Keratinocyte (primary cell): Measurements from ENCODE around the gene OPN4. TPM values are rescaled to one million over a fixed set of nuclear protein-coding genes. Genes with fewer than 3 reads are reported as not detected.

Source experiments
- DNase-seq: peaks from one replicate; pipeline ENCODE4 v3.0.0-alpha.2; 2011; ENCODE audit warnings: low read depth, missing footprints, low spot score
- FAIRE-seq: peaks from 2 replicates; lab custom pipeline; 2011; peaks lifted over from hg19 to GRCh38; lab: Jason Lieb, UNC
- H2AFZ ChIP-seq: 2 replicates; pipeline ENCODE4 v1.6.0; 2012; ENCODE audit warnings: low read length, control low read depth, inconsistent platforms; ENCODE audit not compliant: control insufficient read depth
- H3K27ac ChIP-seq: 2 replicates; pipeline ENCODE4 v1.5.1; 2011; ENCODE audit warnings: low read length; ENCODE audit not compliant: control insufficient read depth, insufficient read depth
- H3K27me3 ChIP-seq: 3 replicates; pipeline ENCODE4 v1.6.0; 2011; ENCODE audit warnings: low read length; ENCODE audit not compliant: control insufficient read depth, insufficient read depth; ENCODE audit errors: extremely low read depth
- H3K36me3 ChIP-seq, 2 experiments: 2 replicates in 1 of 2; 3 replicates in 1 of 2; pipeline ENCODE4 v1.5.1; 2011; ENCODE audit warnings: low read length in 2 of 2, mild to moderate bottlenecking in 1 of 2; ENCODE audit not compliant: control insufficient read depth in 2 of 2, insufficient read depth in 2 of 2; ENCODE audit errors: extremely low read depth in 1 of 2
- H3K4me1 ChIP-seq: 3 replicates; pipeline ENCODE4 v1.5.1; 2011; ENCODE audit warnings: low read length; ENCODE audit not compliant: control insufficient read depth, insufficient read depth; ENCODE audit errors: extremely low read depth
- H3K4me2 ChIP-seq: 3 replicates; pipeline ENCODE4 v1.6.0; 2011; ENCODE audit warnings: low read depth, low read length; ENCODE audit not compliant: control insufficient read depth, insufficient read depth; ENCODE audit errors: extremely low read depth
- H3K4me3 ChIP-seq, 3 experiments: fragments of 200-600 bp in 1 of 3; sonication (generic) in 1 of 3; 2 replicates in 2 of 3; 3 replicates in 1 of 3; pipeline ENCODE4 v1.5.1; 2011 to 2016; ENCODE audit warnings: low read length in 3 of 3, mild to moderate bottlenecking in 3 of 3, control low read depth in 2 of 3, inconsistent platforms in 1 of 3, low read depth in 1 of 3, mixed read lengths in 1 of 3, mixed run types in 1 of 3, moderate library complexity in 1 of 3; ENCODE audit not compliant: control insufficient read depth in 2 of 3, insufficient read depth in 2 of 3; ENCODE audit errors: extremely low read depth in 1 of 3
- H3K79me2 ChIP-seq: 2 replicates; pipeline ENCODE4 v1.6.0; 2012; ENCODE audit warnings: low read length; ENCODE audit not compliant: control insufficient read depth, insufficient read depth
- H3K9ac ChIP-seq: 3 replicates; pipeline ENCODE4 v1.6.0; 2011; ENCODE audit warnings: low read length; ENCODE audit not compliant: control insufficient read depth, insufficient read depth; ENCODE audit errors: extremely low read depth
- H3K9me1 ChIP-seq: 3 replicates; pipeline ENCODE4 v1.6.0; 2011; ENCODE audit warnings: low read length; ENCODE audit not compliant: control insufficient read depth, insufficient read depth; ENCODE audit errors: extremely low read depth
- H3K9me3 ChIP-seq: 2 replicates; pipeline ENCODE4 v1.5.1; 2012; ENCODE audit warnings: low read depth, low read length; ENCODE audit not compliant: control insufficient read depth
- H4K20me1 ChIP-seq: 3 replicates; pipeline ENCODE4 v1.6.0; 2011; ENCODE audit warnings: low read length; ENCODE audit not compliant: control insufficient read depth, insufficient read depth; ENCODE audit errors: extremely low read depth
- EZH2 ChIP-seq: IDR thresholded peaks from one replicate; pipeline ENCODE4 v1.6.1; 2012; ENCODE audit warnings: inconsistent platforms, mild to moderate bottlenecking, low read length, moderate library complexity
- dilution Hi-C: fragments of 300-500 bp; cut with MboI; formaldehyde crosslinking; loops from one replicate; pipeline ENCODE4 v1.7.0; 2020; ENCODE audit warnings: low sequenced_read_pairs; ENCODE audit not compliant: extremely low pct_ligation_motif_present
- polyA plus RNA-seq, 5 experiments: library from polyadenylated mRNA; depleted of rRNA in 3 of 5; stranded (reverse) in 3 of 5; stranded (forward) in 1 of 5; unstranded in 1 of 5; fragments of >200 nt; gene quantifications; 1 replicate in 1 of 5; 2 replicates in 3 of 5; 3 replicates in 1 of 5; pipeline versions ENCODE4 v1.2.1 to v1.2.3, GENCODE V29; 2011 to 2012; ENCODE audit warnings: missing spikeins in 2 of 5, low read depth in 1 of 5, low replicate concordance in 1 of 5
- TF ChIP-seq, protein P1 (sequence below), 3 experiments: IDR thresholded peaks in 1 of 3; conservative IDR thresholded peaks in 1 of 3; optimal IDR thresholded peaks in 1 of 3; 2 replicates in 2 of 3; 3 replicates in 1 of 3; pipeline versions ENCODE3 to v1.5.1; 2011; ENCODE audit warnings: low read length in 3 of 3, mild to moderate bottlenecking in 3 of 3, moderate library complexity in 2 of 3, control low read depth in 1 of 3, inconsistent platforms in 1 of 3; ENCODE audit not compliant: insufficient read depth in 2 of 3; ENCODE audit errors: extremely low read depth in 1 of 3

Gene OPN4
- polyA plus RNA-seq, 1 donor (not counting 4 experiments of a cell fraction or from before 2014, with no cell fraction given): not detected

DNA sequence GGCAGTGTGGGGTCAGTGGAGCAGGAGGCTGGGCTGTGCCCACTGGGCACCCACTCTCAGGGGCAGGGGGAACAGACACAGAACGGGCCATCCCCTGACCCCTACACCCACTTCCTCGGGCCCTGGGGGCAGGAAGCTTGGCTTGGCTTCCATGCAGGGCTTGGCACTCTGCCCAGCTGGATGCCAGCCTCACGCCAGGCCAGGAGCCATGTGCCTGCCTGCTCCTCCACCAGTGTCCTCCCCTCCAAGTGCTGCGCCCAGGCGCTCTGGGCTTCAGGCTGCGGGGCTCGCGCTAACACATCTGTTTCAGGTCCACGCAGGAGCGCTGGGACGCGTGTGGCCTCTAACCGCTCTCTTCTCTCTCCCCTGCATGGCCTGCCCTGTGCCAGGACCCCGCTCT is 26.7 kb downstream of the OPN4 start:
- Histone ChIP-seq H3K9me3 (no peaks in the 10 kb centered on the region), H3K36me3 (no peaks in the 10 kb centered on the region), H3K9me1 (no peaks in the 10 kb centered on the region), H3K27me3 (peaks cover 17% of the 10 kb centered on the region), H3K9ac (no peak overlapping the region), H3K79me2 (no peaks in the 10 kb centered on the region), H3K4me1 (no peaks in the 10 kb centered on the region), H3K27ac (no peak overlapping the region), H3K4me3 (no peak overlapping the region), H4K20me1 (no peaks in the 10 kb centered on the region), H2AFZ (no peak overlapping the region), H3K4me2 (no peak overlapping the region)
- dilution Hi-C loops: no loop called here
- DNase-seq (no peak), FAIRE-seq (no peak)
- TF ChIP-seq, protein P1, sequence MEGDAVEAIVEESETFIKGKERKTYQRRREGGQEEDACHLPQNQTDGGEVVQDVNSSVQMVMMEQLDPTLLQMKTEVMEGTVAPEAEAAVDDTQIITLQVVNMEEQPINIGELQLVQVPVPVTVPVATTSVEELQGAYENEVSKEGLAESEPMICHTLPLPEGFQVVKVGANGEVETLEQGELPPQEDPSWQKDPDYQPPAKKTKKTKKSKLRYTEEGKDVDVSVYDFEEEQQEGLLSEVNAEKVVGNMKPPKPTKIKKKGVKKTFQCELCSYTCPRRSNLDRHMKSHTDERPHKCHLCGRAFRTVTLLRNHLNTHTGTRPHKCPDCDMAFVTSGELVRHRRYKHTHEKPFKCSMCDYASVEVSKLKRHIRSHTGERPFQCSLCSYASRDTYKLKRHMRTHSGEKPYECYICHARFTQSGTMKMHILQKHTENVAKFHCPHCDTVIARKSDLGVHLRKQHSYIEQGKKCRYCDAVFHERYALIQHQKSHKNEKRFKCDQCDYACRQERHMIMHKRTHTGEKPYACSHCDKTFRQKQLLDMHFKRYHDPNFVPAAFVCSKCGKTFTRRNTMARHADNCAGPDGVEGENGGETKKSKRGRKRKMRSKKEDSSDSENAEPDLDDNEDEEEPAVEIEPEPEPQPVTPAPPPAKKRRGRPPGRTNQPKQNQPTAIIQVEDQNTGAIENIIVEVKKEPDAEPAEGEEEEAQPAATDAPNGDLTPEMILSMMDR (optimal IDR thresholded peaks at IDR 0.05 in 1 of 3, IDR thresholded peaks at IDR 0.05 in 1 of 3, conservative IDR thresholded peaks at IDR 0.05 in 1 of 3; ENCODE audit: extremely low read depth in 1 of 3, insufficient read depth in 2 of 3, low read length in 3 of 3): no peak
- no peak for TF ChIP-seq EZH2

DNA sequence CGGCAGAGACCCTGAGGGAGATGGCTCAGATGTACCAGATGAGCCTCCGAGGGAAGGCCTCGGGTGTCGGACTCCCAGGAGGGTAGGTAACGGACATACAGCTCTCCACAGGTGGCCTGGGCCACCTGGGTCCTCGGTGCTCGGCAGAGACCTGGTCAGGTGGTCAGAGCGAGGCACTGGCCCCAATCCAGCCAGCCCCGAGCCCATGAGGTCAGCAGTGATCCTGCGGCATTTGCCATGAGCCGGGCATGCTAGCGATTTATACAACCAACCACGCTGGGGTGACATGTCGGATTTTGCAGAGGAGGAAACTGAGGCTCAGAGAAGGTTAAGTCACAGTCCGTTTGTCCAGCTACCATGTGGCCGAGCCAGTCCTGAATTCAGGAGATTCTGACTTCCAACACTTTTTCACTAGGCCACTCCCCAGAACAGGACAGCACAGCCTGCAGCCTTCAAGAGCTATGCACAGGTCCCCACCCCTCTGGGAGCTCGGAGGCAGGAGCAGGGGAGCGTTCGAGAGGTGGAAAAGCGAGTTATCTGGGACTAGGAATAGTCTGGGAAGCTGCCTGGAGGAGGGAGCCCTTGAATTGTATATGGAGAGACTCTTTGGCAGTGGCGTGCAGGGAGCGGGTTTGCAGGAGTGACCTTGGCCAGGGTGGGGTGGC is 27.5 kb downstream of the OPN4 start:
- H3K9me1 ChIP-seq: no peaks in the 10 kb centered on the region
- peaks cover 18% of the 10 kb centered on the region for H3K27me3 ChIP-seq
- no peaks in the 10 kb centered on the region for H3K4me1 ChIP-seq
- H3K4me2 ChIP-seq: no peak overlapping the region
- dilution Hi-C loops: no loop called here
- no peak overlapping the region for H3K9ac ChIP-seq
- DNase-seq (no peak), FAIRE-seq (no peak)
- H3K79me2 ChIP-seq: no peaks in the 10 kb centered on the region
- H2AFZ ChIP-seq: no peak overlapping the region
- H3K27ac ChIP-seq: no peak overlapping the region
- TF ChIP-seq, protein P1 (optimal IDR thresholded peaks at IDR 0.05 in 1 of 3, IDR thresholded peaks at IDR 0.05 in 1 of 3, conservative IDR thresholded peaks at IDR 0.05 in 1 of 3; ENCODE audit: extremely low read depth in 1 of 3, insufficient read depth in 2 of 3, low read length in 3 of 3): no peak
- TF ChIP-seq EZH2: no peak
- H4K20me1 ChIP-seq: no peaks in the 10 kb centered on the region
- H3K36me3 ChIP-seq: no peaks in the 10 kb centered on the region
- H3K4me3 ChIP-seq: no peak overlapping the region
- H3K9me3 ChIP-seq: no peaks in the 10 kb centered on the region
